Measurements from ENCODE around the gene NSUN4.

The NSUN4 gene

GRCh38 chr1:46342677-46343350, 2.2 kb downstream of the NSUN4 start:
- TF ChIP-seq, protein P1, sequence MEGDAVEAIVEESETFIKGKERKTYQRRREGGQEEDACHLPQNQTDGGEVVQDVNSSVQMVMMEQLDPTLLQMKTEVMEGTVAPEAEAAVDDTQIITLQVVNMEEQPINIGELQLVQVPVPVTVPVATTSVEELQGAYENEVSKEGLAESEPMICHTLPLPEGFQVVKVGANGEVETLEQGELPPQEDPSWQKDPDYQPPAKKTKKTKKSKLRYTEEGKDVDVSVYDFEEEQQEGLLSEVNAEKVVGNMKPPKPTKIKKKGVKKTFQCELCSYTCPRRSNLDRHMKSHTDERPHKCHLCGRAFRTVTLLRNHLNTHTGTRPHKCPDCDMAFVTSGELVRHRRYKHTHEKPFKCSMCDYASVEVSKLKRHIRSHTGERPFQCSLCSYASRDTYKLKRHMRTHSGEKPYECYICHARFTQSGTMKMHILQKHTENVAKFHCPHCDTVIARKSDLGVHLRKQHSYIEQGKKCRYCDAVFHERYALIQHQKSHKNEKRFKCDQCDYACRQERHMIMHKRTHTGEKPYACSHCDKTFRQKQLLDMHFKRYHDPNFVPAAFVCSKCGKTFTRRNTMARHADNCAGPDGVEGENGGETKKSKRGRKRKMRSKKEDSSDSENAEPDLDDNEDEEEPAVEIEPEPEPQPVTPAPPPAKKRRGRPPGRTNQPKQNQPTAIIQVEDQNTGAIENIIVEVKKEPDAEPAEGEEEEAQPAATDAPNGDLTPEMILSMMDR (IDR thresholded peaks at IDR 0.05; ENCODE audit: low read depth, low read length), result no peak
- no peak for TF ChIP-seq EZH2phosphoT487 (IDR thresholded peaks at IDR 0.05; ENCODE audit: low read depth)
- H3K79me2 ChIP-seq (ENCODE audit: low read length), result peaks cover 39% of the 10 kb centered on the region

DNA sequence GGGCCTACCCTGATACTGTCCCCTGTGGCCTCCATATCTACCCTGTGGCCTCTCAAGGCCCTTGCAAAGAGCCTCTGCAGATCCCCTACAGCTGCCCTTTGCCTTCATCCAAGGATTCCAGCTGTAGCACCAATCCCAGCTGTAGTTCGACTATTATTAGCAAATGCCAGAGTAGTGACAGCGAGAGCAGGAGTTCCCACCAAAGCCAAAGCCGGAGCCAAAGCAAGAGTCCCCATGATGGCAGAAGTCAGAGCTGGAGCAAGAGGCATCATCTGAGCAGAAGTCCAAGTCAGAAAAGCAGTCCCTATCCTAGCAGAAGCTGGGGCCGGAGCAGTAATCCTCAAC, 2.7 kb downstream of the NSUN4 start:
- TF ChIP-seq EZH2phosphoT487 (IDR thresholded peaks at IDR 0.05; ENCODE audit: low read depth), result no peak
- TF ChIP-seq, protein P1 (IDR thresholded peaks at IDR 0.05; ENCODE audit: low read depth, low read length), result no peak
- H4K20me1 ChIP-seq (ENCODE audit: insufficient read depth, low read length), result no peaks in the 10 kb centered on the region

More at GRCh38 chr1:46342677-46343350, 2.2 kb downstream of the NSUN4 start:
- Histone ChIP-seq H3K27ac (ENCODE audit: low read length) (no peak overlapping the region), H3K36me3 (replicated peaks; ENCODE audit: low read depth, low read length) (peaks cover 14% of the 10 kb centered on the region), H3K9ac (ENCODE audit: low read length) (no peak overlapping the region), H3K27me3 (ENCODE audit: low read depth, low read length) (no peaks in the 10 kb centered on the region), H3K4me2 (ENCODE audit: low read length) (no peak overlapping the region), H3K4me3 (ENCODE audit: low read length) (no peak overlapping the region), H3K9me3 (ENCODE audit: insufficient read depth, low read length) (no peaks in the 10 kb centered on the region), H2AFZ (ENCODE audit: low read depth, low read length) (no peak overlapping the region), H4K20me1 (ENCODE audit: insufficient read depth, low read length) (no peaks in the 10 kb centered on the region), H3K4me1 (ENCODE audit: low read length) (peaks cover 21% of the 10 kb centered on the region)

GRCh38 chr1:46343705-46344104, 3.1 kb downstream of the NSUN4 start:
- Histone ChIP-seq H4K20me1 (ENCODE audit: insufficient read depth, low read length) (no peaks in the 10 kb centered on the region), H2AFZ (ENCODE audit: low read depth, low read length) (no peak overlapping the region), H3K27me3 (ENCODE audit: low read depth, low read length) (no peaks in the 10 kb centered on the region), H3K9me3 (ENCODE audit: insufficient read depth, low read length) (no peaks in the 10 kb centered on the region), H3K4me1 (ENCODE audit: low read length) (peaks cover 17% of the 10 kb centered on the region), H3K36me3 (replicated peaks; ENCODE audit: low read depth, low read length) (peaks cover 14% of the 10 kb centered on the region), H3K4me2 (ENCODE audit: low read length) (no peak overlapping the region), H3K9ac (ENCODE audit: low read length) (no peak overlapping the region), H3K27ac (ENCODE audit: low read length) (no peak overlapping the region), H3K79me2 (ENCODE audit: low read length) (peaks cover 39% of the 10 kb centered on the region), H3K4me3 (ENCODE audit: low read length) (no peak overlapping the region)
- TF ChIP-seq, protein P1 (IDR thresholded peaks at IDR 0.05; ENCODE audit: low read depth, low read length), result no peak
- TF ChIP-seq EZH2phosphoT487 (IDR thresholded peaks at IDR 0.05; ENCODE audit: low read depth), result no peak

More for the DNA sequence above, 2.7 kb downstream of the NSUN4 start:
- H3K4me2 ChIP-seq (ENCODE audit: low read length), result no peak overlapping the region
- no peak overlapping the region for H3K27ac ChIP-seq (ENCODE audit: low read length)
- no peak overlapping the region for H3K9ac ChIP-seq (ENCODE audit: low read length)
- no peaks in the 10 kb centered on the region for H3K9me3 ChIP-seq (ENCODE audit: insufficient read depth, low read length)
- H2AFZ ChIP-seq (ENCODE audit: low read depth, low read length), result no peak overlapping the region
- H3K4me1 ChIP-seq (ENCODE audit: low read length), result peaks cover 21% of the 10 kb centered on the region
- peaks cover 39% of the 10 kb centered on the region for H3K79me2 ChIP-seq (ENCODE audit: low read length)
- no peak overlapping the region for H3K4me3 ChIP-seq (ENCODE audit: low read length)
- H3K36me3 ChIP-seq (replicated peaks; ENCODE audit: low read depth, low read length), result peaks cover 14% of the 10 kb centered on the region
- H3K27me3 ChIP-seq (ENCODE audit: low read depth, low read length), result no peaks in the 10 kb centered on the region

GRCh38 chr1:46344481-46344880, 3.9 kb downstream of the NSUN4 start:
- Histone ChIP-seq H3K9ac (ENCODE audit: low read length) (no peak overlapping the region), H3K4me3 (ENCODE audit: low read length) (no peak overlapping the region), H3K79me2 (ENCODE audit: low read length) (peaks cover 36% of the 10 kb centered on the region), H4K20me1 (ENCODE audit: insufficient read depth, low read length) (no peaks in the 10 kb centered on the region), H2AFZ (ENCODE audit: low read depth, low read length) (no peak overlapping the region), H3K4me2 (ENCODE audit: low read length) (no peak overlapping the region), H3K27me3 (ENCODE audit: low read depth, low read length) (no peaks in the 10 kb centered on the region), H3K9me3 (ENCODE audit: insufficient read depth, low read length) (no peaks in the 10 kb centered on the region), H3K4me1 (ENCODE audit: low read length) (peaks cover 10% of the 10 kb centered on the region; the same call in 1 of the 2 replicates), H3K36me3 (replicated peaks; ENCODE audit: low read depth, low read length) (peaks cover 16% of the 10 kb centered on the region), H3K27ac (ENCODE audit: low read length) (no peak overlapping the region)
- TF ChIP-seq EZH2phosphoT487 (IDR thresholded peaks at IDR 0.05; ENCODE audit: low read depth), result no peak
- TF ChIP-seq, protein P1 (IDR thresholded peaks at IDR 0.05; ENCODE audit: low read depth, low read length), result no peak

Measured in OCI-LY3 (cell line).